CD14-positive monocyte (primary cell): ENCODE results near the gene RAPH1. TPM values are rescaled to one million over a fixed set of nuclear protein-coding genes. Genes with fewer than 3 reads are reported as not detected.

Source experiments
- DNase-seq, 3 donors: peaks; one replicate each; pipeline ENCODE4 v3.0.0-alpha.2; 2011 to 2022
- H2AFZ ChIP-seq: 2 replicates; pipeline ENCODE4 v1.6.0; 2012; ENCODE audit warnings: mild to moderate bottlenecking, low read depth, low read length, inconsistent platforms; ENCODE audit not compliant: insufficient read depth, poor library complexity, severe bottlenecking
- H3K27ac ChIP-seq, 2 donors: 1 replicate in 1 of 2; 2 replicates in 1 of 2; pipeline ENCODE4 v1.5.1; 2012 to 2013; ENCODE audit warnings: low read length in 2 of 2, control low read depth in 1 of 2, inconsistent platforms in 1 of 2, low read depth in 1 of 2, mild to moderate bottlenecking in 1 of 2
- H3K27me3 ChIP-seq, 2 donors: one replicate each; pipeline versions ENCODE4 v1.6.0 to v1.6.1; 2011 to 2013; ENCODE audit warnings: low read length in 2 of 2; ENCODE audit not compliant: control insufficient read depth in 2 of 2, insufficient read depth in 2 of 2
- H3K36me3 ChIP-seq, 2 donors: replicated peaks in 1 of 2; 1 replicate in 1 of 2; 2 replicates in 1 of 2; pipeline versions ENCODE4 v1.5.1 to v1.6.1; 2012 to 2013; ENCODE audit warnings: low read length in 2 of 2, control low read depth in 1 of 2, inconsistent platforms in 1 of 2, mild to moderate bottlenecking in 1 of 2; ENCODE audit not compliant: insufficient read depth in 2 of 2, control insufficient read depth in 1 of 2
- H3K4me1 ChIP-seq, 2 donors: 1 replicate in 1 of 2; 2 replicates in 1 of 2; pipeline versions ENCODE4 v1.5.1 to v1.6.1; 2012 to 2013; ENCODE audit warnings: low read length in 2 of 2, control low read depth in 1 of 2, inconsistent platforms in 1 of 2, mild to moderate bottlenecking in 1 of 2, moderate library complexity in 1 of 2; ENCODE audit not compliant: insufficient read depth in 2 of 2, control insufficient read depth in 1 of 2
- H3K4me2 ChIP-seq: replicated peaks from 2 replicates; pipeline ENCODE3; 2012; ENCODE audit warnings: low read length, moderate library complexity, mild to moderate bottlenecking; ENCODE audit not compliant: poor library complexity, severe bottlenecking; ENCODE audit errors: extremely low read depth
- H3K4me3 ChIP-seq, 3 experiments: fragments of 200-600 bp in 1 of 3; sonication (generic) in 1 of 3; replicated peaks in 1 of 3; 1 replicate in 2 of 3; 2 replicates in 1 of 3; pipeline ENCODE4 v1.5.1; 2011 to 2013; ENCODE audit warnings: low read length in 3 of 3, mild to moderate bottlenecking in 3 of 3, control low read depth in 2 of 3, low read depth in 2 of 3, inconsistent platforms in 1 of 3, moderate library complexity in 1 of 3
- H3K79me2 ChIP-seq: 2 replicates; pipeline ENCODE4 v1.6.0; 2012; ENCODE audit warnings: mild to moderate bottlenecking, control low read depth, inconsistent platforms, low read length, moderate library complexity; ENCODE audit not compliant: insufficient read depth
- H3K9ac ChIP-seq: 2 replicates; pipeline ENCODE4 v1.6.0; 2017; ENCODE audit warnings: low read length, mild to moderate bottlenecking; ENCODE audit not compliant: insufficient read depth, poor library complexity, severe bottlenecking
- H3K9me3 ChIP-seq, 2 donors: replicated peaks in 1 of 2; 1 replicate in 1 of 2; 2 replicates in 1 of 2; pipeline versions ENCODE4 v1.5.1 to v1.6.1; 2012 to 2013; ENCODE audit warnings: low read length in 2 of 2, control low read depth in 1 of 2; ENCODE audit not compliant: control insufficient read depth in 1 of 2, insufficient read depth in 1 of 2
- H4K20me1 ChIP-seq: 2 replicates; pipeline ENCODE4 v1.6.0; 2012; ENCODE audit warnings: mild to moderate bottlenecking, low read length, control low read depth, moderate library complexity; ENCODE audit not compliant: insufficient read depth
- H3K27ac Mint-ChIP-seq, 7 donors: one replicate each; pipeline ENCODE4 v1.8.0; 2020; ENCODE audit warnings: mild to moderate bottlenecking in 7 of 7, mixed read lengths in 7 of 7, moderate library complexity in 6 of 7, inconsistent platforms in 2 of 7
- H3K27me3 Mint-ChIP-seq, 3 donors: one replicate each; pipeline ENCODE4 v1.8.0; 2021 to 2022; ENCODE audit warnings: low read depth in 3 of 3, mild to moderate bottlenecking in 3 of 3, mixed read lengths in 3 of 3, moderate library complexity in 3 of 3, inconsistent platforms in 1 of 3
- H3K36me3 Mint-ChIP-seq, 2 donors: one replicate each; pipeline ENCODE4 v1.8.0; 2020; ENCODE audit warnings: mixed read lengths in 2 of 2, inconsistent platforms in 1 of 2, mild to moderate bottlenecking in 1 of 2
- H3K4me1 Mint-ChIP-seq: one replicate; pipeline ENCODE4 v1.8.0; 2020; ENCODE audit warnings: mild to moderate bottlenecking, mixed read lengths
- H3K4me3 Mint-ChIP-seq, 2 donors: one replicate each; pipeline ENCODE4 v1.8.0; 2020; ENCODE audit warnings: mild to moderate bottlenecking in 2 of 2, mixed read lengths in 2 of 2, moderate library complexity in 1 of 2
- H3K9me3 Mint-ChIP-seq, 7 donors: one replicate each; pipeline ENCODE4 v1.8.0; 2020 to 2022; ENCODE audit warnings: mixed read lengths in 7 of 7, mild to moderate bottlenecking in 6 of 7, moderate library complexity in 6 of 7, inconsistent platforms in 2 of 7
- CTCF ChIP-seq: fragments of 200-600 bp; IDR thresholded peaks from one replicate; pipeline ENCODE4 v1.8.0; 2022; ENCODE audit warnings: antibody characterized with exemption, mild to moderate bottlenecking
- WGBS: methylation state at CpG from one replicate; pipeline ENCODE4 v1.1.5; 2013; ENCODE audit warnings: missing lambda C conversion rate; ENCODE audit not compliant: insufficient coverage; 5-methylcytosine and 5-hydroxymethylcytosine counted together
- intact Hi-C, 2 donors: fragments of 100-400 bp; cut with micrococcal nuclease; formaldehyde crosslinking; loops; one replicate each; pipeline versions ENCODE4 v1.15.0 to v1.15.1; 2023
- polyA minus RNA-seq: library from RNA; depleted of rRNA, polyadenylated mRNA; stranded (reverse); fragments of >200 nt; gene quantifications from 2 replicates; pipeline ENCODE4 v1.2.3, GENCODE V29; 2012
- polyA plus RNA-seq, 3 donors: library from polyadenylated mRNA; depleted of rRNA in 1 of 3; unstranded in 2 of 3; stranded (reverse) in 1 of 3; fragments of 300-500 nt in 2 of 3; fragments of >200 nt in 1 of 3; fragmentation: Illumina TruSeq in 2 of 3; gene quantifications; 1 replicate in 2 of 3; 2 replicates in 1 of 3; pipeline ENCODE4 v1.2.3, GENCODE V29; 2012 to 2021
- total RNA-seq, 12 experiments: library from RNA in 1 of 12; stranded (reverse) in 1 of 12; fragments of 120-200 nt in 1 of 12; gene quantifications; one replicate each; pipeline ENCODE4 v1.2.4 and lab custom pipeline; 2013 to 2026; ENCODE audit warnings: mixed read lengths in 6 of 12, inconsistent platforms in 1 of 12

RAPH1 gene
- total RNA-seq (2013): 14.5 TPM
- polyA plus RNA-seq (1 to 10 TPM; 3.8 to 5.1 (median 4.5) TPM), polyA minus RNA-seq (3.6 and 6.4 TPM in 2 replicates), total RNA-seq (lab: John Stamatoyannopoulos, UW) (26.1 to 140 (median 54.6) reads per million in 11 experiments)

- peak within 1 kb of the TSS; percentile 90 for H3K4me2 ChIP-seq
- H3K4me1 ChIP-seq: peaks cover 23 to 24% of the 10 kb centered on the region in 2 donors
- H3K4me3 ChIP-seq: peak within 1 kb of the TSS; percentile 77 to 85 (median 85)
- Mint-ChIP-seq H3K27me3 (peaks cover 55 to 81% (median 67%) of the 10 kb centered on the region in 3 donors), H3K9me3 (peaks cover 7 to 36% (median 26%) of the 10 kb centered on the region in 7 donors), H3K4me1 (peaks cover 27% of the 10 kb centered on the region), H3K4me3 (peak within 1 kb of the TSS; percentile 86 to 95), H3K36me3 (peaks cover 0 to 12% of the 10 kb centered on the region in 2 donors), H3K27ac (peak within 1 kb of the TSS; percentile 38 to 89 (median 76))
- peak within 1 kb of the TSS; percentile 81 for H3K9ac ChIP-seq
- peak within 1 kb of the TSS; percentile 91 for H2AFZ ChIP-seq
- DNase-seq: peak; percentile 69 to 90 (median 80)
- H3K27me3 ChIP-seq: peaks cover 55 to 64% of the 10 kb centered on the region in 2 donors
- H4K20me1 ChIP-seq: peaks cover 8% of the 10 kb centered on the region
- no peaks in the 10 kb centered on the region for H3K36me3 ChIP-seq
- intact Hi-C loops: loop anchor here in 1 of 2 donors (10.0 kb wide), 1 partner anchor 120 kb away; no protein-coding TSS in a partner anchor
- no peaks in the 10 kb centered on the region for H3K79me2 ChIP-seq
- TF ChIP-seq CTCF: no peak
- H3K9me3 ChIP-seq: peaks cover 2 to 22% of the 10 kb centered on the region in 2 donors
- WGBS: under 1% methylated on average over 92 of the region's 92 CpGs
- peak within 1 kb of the TSS; percentile 22 to 50 for H3K27ac ChIP-seq
Measured at GRCh38 chr2:203535078-203535783, at the start of gene RAPH1. TSS of gene RAPH1 (minus strand) at chr2:203535301. CDS start at chr2:203495353, 39,948 bp downstream.

GRCh38 chr2:203584784-203585183 is 49.7 kb upstream of the RAPH1 start:
- no peaks in the 10 kb centered on the region for H4K20me1 ChIP-seq
- no peak overlapping the region for H3K27ac ChIP-seq
- no peaks in the 10 kb centered on the region for H3K4me1 Mint-ChIP-seq
- no CpG with 5 or more reads among the region's 1 CpG for WGBS
- no peak for TF ChIP-seq CTCF
- H3K36me3 ChIP-seq: no peaks in the 10 kb centered on the region
- no peak overlapping the region for H3K27ac Mint-ChIP-seq
- H3K4me1 ChIP-seq: no peaks in the 10 kb centered on the region
- H3K4me2 ChIP-seq: no peak overlapping the region
- H3K9ac ChIP-seq: no peak overlapping the region
- DNase-seq: no peak
- no peaks in the 10 kb centered on the region for H3K79me2 ChIP-seq
- H3K36me3 Mint-ChIP-seq: no peaks in the 10 kb centered on the region
- no peaks in the 10 kb centered on the region for H3K27me3 ChIP-seq
- no peak overlapping the region for H3K4me3 Mint-ChIP-seq
- intact Hi-C loops: no loop called here
- H3K27me3 Mint-ChIP-seq: peaks cover 2 to 8% (median 5%) of the 10 kb centered on the region in 3 donors
- no peaks in the 10 kb centered on the region for H3K9me3 Mint-ChIP-seq
- H2AFZ ChIP-seq: no peak overlapping the region
- no peaks in the 10 kb centered on the region for H3K9me3 ChIP-seq
- H3K4me3 ChIP-seq: no peak overlapping the region
